ENCODE measurements around the gene C10orf53.
"Not testable (repeated sequence)": the region's sequence is repeated elsewhere in the genome, so short reads cannot be mapped to it uniquely, and the experiment has no call there.

C10orf53 gene

DNA sequence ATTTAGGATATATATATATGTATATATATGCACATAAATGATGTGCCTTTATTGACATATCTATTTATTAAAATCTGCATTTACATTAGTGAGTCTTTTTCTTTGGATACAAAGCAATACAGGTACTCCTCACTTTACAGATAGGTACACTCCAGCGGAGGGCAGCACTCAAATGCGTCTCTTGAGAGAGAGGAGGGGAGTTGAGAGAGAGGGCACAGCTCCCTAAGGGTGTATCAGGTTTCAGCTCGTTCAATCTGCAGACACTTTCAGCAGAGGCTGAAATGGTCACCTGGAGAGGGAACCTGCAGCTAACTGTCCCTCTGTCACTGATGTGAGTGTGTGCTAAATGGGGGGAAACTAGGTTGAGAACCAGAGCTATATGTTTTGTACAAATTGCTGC lies 21.5 kb downstream of the C10orf53 start:
- FAIRE-seq = no peak
- no peak for DNase-seq (ENCODE audit: insufficient read length, low spot score)
- TF ChIP-seq POU2F2 (IDR thresholded peaks at IDR 0.05; ENCODE audit: low read depth, low read length) (no peak), TAF1 (IDR thresholded peaks at IDR 0.05; ENCODE audit: low read depth, low read length) (no peak), POLR2A (IDR thresholded peaks at IDR 0.05; ENCODE audit: low read depth, low read length) (no peak), SPI1 (IDR thresholded peaks at IDR 0.05; ENCODE audit: low read depth, low read length) (no peak), POLR2AphosphoS5 (IDR thresholded peaks at IDR 0.05; ENCODE audit: low read depth, low read length) (no peak), PAX5 (IDR thresholded peaks at IDR 0.05; ENCODE audit: insufficient read depth, low read length, severe bottlenecking) (no peak)

DNA sequence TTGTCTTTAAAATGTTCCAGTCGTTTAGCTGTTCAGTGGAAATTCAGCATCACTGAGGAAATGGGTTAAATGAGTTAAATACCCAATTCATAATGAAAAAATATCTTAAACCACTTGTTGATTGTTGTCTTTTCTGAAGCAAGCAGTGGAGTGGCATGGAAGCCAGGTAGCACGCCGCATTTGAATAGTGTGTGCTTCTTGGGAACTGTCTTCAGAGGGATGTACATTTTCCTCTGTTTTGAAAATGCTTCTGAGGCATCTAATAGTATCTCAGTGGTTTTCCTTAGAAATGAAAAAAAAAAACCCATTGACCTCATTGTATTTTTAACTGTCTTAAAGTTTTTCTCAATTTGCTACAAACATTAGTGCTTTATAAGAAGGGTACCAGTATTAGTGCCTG lies 28.1 kb downstream of the C10orf53 start:
- TF ChIP-seq PAX5 (IDR thresholded peaks at IDR 0.05; ENCODE audit: insufficient read depth, low read length, severe bottlenecking) = no peak
- no peak for TF ChIP-seq POU2F2 (IDR thresholded peaks at IDR 0.05; ENCODE audit: low read depth, low read length)
- TF ChIP-seq SPI1 (IDR thresholded peaks at IDR 0.05; ENCODE audit: low read depth, low read length) = no peak
- no peak for TF ChIP-seq POLR2AphosphoS5 (IDR thresholded peaks at IDR 0.05; ENCODE audit: low read depth, low read length)
- no peak for TF ChIP-seq POLR2A (IDR thresholded peaks at IDR 0.05; ENCODE audit: low read depth, low read length)
- no peak for TF ChIP-seq TAF1 (IDR thresholded peaks at IDR 0.05; ENCODE audit: low read depth, low read length)
- FAIRE-seq (no peak), DNase-seq (ENCODE audit: insufficient read length, low spot score) (no peak)

DNA sequence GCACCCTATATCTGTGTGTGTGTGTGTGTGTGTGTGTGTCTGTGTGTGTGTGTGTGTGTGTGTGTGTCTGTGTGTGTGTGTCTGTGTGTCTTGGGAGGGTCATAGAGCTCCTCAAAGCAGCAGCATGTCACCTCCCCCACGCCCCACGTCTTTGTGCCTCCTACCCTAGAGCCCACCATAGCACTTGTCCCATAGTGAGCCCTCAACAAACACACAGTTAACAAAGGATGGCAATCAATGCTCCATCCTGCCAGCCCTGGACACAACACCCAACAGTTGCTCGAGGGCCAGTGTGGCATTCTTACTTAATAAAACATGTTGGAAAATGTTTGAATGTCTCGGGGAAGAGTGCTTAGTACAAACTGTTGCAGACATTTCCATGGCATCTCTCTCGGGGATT lies 30.5 kb downstream of the C10orf53 start:
- FAIRE-seq (no peak), DNase-seq (ENCODE audit: insufficient read length, low spot score) (no peak)
- TF ChIP-seq PAX5 (IDR thresholded peaks at IDR 0.05; ENCODE audit: insufficient read depth, low read length, severe bottlenecking) (no peak), POLR2AphosphoS5 (IDR thresholded peaks at IDR 0.05; ENCODE audit: low read depth, low read length) (no peak), SPI1 (IDR thresholded peaks at IDR 0.05; ENCODE audit: low read depth, low read length) (no peak), POLR2A (IDR thresholded peaks at IDR 0.05; ENCODE audit: low read depth, low read length) (no peak), TAF1 (IDR thresholded peaks at IDR 0.05; ENCODE audit: low read depth, low read length) (no peak), POU2F2 (IDR thresholded peaks at IDR 0.05; ENCODE audit: low read depth, low read length) (no peak)

DNA sequence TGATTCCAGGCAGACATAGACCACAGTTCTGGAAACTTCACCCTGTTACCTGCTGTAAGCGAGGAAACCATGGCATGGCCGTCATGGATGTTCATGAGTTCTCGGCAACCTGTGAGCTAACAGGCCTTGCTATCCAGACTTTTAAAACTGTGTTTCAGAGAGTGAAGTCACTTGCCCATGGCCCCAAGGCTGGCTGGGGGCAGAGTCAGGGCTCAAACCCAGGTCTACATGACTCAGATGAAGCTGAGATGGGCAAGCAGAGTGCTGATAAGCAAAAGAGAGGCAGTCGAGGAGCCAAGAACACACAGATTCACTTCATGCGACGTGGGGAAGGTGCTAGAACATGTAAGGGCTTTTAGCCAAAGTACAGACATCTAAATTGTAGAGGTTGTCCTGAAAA lies 31.5 kb downstream of the C10orf53 start:
- no peak for TF ChIP-seq POLR2AphosphoS5 (IDR thresholded peaks at IDR 0.05; ENCODE audit: low read depth, low read length)
- no peak for TF ChIP-seq POLR2A (IDR thresholded peaks at IDR 0.05; ENCODE audit: low read depth, low read length)
- TF ChIP-seq SPI1 (IDR thresholded peaks at IDR 0.05; ENCODE audit: low read depth, low read length) = no peak
- FAIRE-seq (no peak), DNase-seq (ENCODE audit: insufficient read length, low spot score) (no peak)

DNA sequence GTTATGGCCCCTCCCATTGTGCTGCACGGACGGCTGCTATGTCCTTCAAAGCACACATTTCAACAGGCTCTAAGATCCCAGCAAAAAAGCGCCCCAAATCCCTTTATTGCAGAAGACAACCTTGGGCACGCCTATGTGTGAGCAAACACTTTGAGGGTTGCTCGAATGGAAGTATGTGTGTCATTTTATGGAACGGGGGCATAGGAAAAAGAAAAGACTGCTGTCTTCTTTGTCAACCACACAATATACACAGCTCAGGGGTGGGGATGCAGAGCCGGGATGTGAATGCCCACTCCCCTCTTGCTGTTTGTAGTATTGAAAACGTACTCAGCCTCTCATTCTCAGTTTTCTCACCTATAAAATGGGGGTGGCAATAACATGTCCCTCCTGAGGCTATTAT lies 32.0 kb downstream of the C10orf53 start:
- TF ChIP-seq POLR2AphosphoS5 (IDR thresholded peaks at IDR 0.05; ENCODE audit: low read depth, low read length) = no peak
- TF ChIP-seq SPI1 (IDR thresholded peaks at IDR 0.05; ENCODE audit: low read depth, low read length) = no peak
- no peak for TF ChIP-seq TAF1 (IDR thresholded peaks at IDR 0.05; ENCODE audit: low read depth, low read length)
- no peak for TF ChIP-seq POU2F2 (IDR thresholded peaks at IDR 0.05; ENCODE audit: low read depth, low read length)
- no peak for TF ChIP-seq POLR2A (IDR thresholded peaks at IDR 0.05; ENCODE audit: low read depth, low read length)
- TF ChIP-seq PAX5 (IDR thresholded peaks at IDR 0.05; ENCODE audit: insufficient read depth, low read length, severe bottlenecking) = no peak
- FAIRE-seq (no peak), DNase-seq (ENCODE audit: insufficient read length, low spot score) (no peak)

DNA sequence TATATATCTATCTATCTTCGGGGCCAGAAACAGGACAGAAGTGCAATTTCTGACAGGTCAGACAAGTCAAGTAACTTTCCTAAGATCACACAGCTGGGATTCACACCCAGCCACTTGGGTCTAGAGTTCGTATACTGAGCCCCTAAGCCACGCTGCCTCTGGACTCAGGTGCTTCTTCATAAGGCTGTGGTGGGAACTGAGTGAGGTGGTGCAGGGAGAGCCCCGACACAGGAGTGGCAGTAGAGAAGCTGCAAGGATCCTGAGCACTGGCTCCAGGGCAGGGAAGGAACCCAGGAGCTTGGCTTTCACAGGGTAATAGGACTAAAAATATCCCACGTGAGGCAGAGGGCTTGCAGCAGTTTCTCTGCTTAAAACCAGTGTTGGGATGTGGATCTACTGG lies 33.8 kb downstream of the C10orf53 start:
- FAIRE-seq = no peak
- TF ChIP-seq PAX5 (IDR thresholded peaks at IDR 0.05; ENCODE audit: insufficient read depth, low read length, severe bottlenecking) = no peak
- TF ChIP-seq POLR2A (IDR thresholded peaks at IDR 0.05; ENCODE audit: low read depth, low read length) = no peak
- TF ChIP-seq POU2F2 (IDR thresholded peaks at IDR 0.05; ENCODE audit: low read depth, low read length) = no peak
- TF ChIP-seq POLR2AphosphoS5 (IDR thresholded peaks at IDR 0.05; ENCODE audit: low read depth, low read length) = no peak
- TF ChIP-seq TAF1 (IDR thresholded peaks at IDR 0.05; ENCODE audit: low read depth, low read length) = no peak
- no peak for DNase-seq (ENCODE audit: insufficient read length, low spot score)

DNA sequence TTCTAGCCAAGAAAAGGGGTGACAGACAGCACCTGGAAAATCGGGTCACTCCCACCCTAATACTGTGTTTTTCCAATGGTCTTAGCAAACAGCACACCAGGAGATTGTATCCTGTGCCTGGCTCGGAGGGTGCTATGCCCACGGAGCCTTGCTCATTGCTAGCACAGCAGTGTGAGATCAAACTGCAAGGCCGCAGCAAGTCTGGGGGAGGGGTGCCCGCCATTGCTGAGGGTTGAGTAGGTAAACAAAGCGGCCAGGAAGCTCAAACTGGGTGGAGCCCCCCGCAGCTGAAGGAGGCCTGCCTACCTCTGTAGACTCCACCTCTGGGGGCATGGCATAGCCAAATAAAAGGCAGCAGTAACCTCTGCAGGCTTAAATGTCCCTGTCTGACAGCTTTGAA lies 35.7 kb downstream of the C10orf53 start:
- not testable (repeated sequence) for DNase-seq (ENCODE audit: insufficient read length, low spot score); FAIRE-seq

DNA sequence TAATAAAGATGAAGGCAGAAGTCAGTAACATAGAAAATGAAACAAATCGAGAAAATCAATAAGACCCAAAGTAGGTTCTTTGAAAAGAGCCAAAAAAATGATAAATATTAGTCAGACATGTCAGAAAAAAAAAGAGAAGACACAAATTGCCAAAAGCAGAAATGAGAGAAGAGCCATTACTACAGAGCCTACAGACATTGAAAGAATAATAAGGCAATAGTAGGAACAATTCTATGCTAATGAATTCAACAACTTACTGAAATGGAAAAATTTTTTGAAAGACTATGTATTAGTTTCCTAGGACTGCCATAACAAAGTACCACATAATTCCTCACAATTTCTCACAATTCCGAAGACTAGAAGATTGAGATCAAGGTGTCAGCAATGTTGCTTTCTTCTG lies 47.1 kb downstream of the C10orf53 start:
- no peak for FAIRE-seq
- no peak for DNase-seq (ENCODE audit: insufficient read length, low spot score)
- TF ChIP-seq POLR2AphosphoS5 (IDR thresholded peaks at IDR 0.05; ENCODE audit: low read depth, low read length) (no peak), PAX5 (IDR thresholded peaks at IDR 0.05; ENCODE audit: insufficient read depth, low read length, severe bottlenecking) (no peak), TAF1 (IDR thresholded peaks at IDR 0.05; ENCODE audit: low read depth, low read length) (no peak), SPI1 (IDR thresholded peaks at IDR 0.05; ENCODE audit: low read depth, low read length) (no peak), POU2F2 (IDR thresholded peaks at IDR 0.05; ENCODE audit: low read depth, low read length) (no peak), POLR2A (IDR thresholded peaks at IDR 0.05; ENCODE audit: low read depth, low read length) (no peak)

DNA sequence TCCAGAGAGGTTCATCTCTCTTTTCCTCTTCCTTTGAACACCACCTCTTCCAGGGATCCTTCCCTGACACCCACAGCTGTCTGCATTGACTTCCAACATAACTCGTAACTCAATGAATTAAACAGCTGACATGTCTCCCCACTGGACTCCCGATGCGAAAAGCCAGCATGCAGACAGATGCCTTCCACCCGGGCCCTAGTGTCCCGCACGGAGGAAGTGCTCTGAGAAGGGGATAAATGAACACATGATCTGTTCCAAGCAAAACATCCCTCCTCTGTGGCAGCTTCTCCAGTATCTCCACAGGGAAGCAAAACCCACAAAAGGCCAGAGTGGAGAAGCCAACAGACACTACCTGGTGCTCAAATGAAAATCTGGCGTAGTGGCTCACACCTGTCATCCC lies 54.4 kb downstream of the C10orf53 start:
- TF ChIP-seq PAX5 (IDR thresholded peaks at IDR 0.05; ENCODE audit: insufficient read depth, low read length, severe bottlenecking) = no peak
- no peak for TF ChIP-seq SPI1 (IDR thresholded peaks at IDR 0.05; ENCODE audit: low read depth, low read length)
- TF ChIP-seq POU2F2 (IDR thresholded peaks at IDR 0.05; ENCODE audit: low read depth, low read length) = no peak
- TF ChIP-seq POLR2AphosphoS5 (IDR thresholded peaks at IDR 0.05; ENCODE audit: low read depth, low read length) = no peak
- no peak for TF ChIP-seq TAF1 (IDR thresholded peaks at IDR 0.05; ENCODE audit: low read depth, low read length)
- TF ChIP-seq POLR2A (IDR thresholded peaks at IDR 0.05; ENCODE audit: low read depth, low read length) = no peak
- FAIRE-seq = no peak
- no peak for DNase-seq (ENCODE audit: insufficient read length, low spot score)

DNA sequence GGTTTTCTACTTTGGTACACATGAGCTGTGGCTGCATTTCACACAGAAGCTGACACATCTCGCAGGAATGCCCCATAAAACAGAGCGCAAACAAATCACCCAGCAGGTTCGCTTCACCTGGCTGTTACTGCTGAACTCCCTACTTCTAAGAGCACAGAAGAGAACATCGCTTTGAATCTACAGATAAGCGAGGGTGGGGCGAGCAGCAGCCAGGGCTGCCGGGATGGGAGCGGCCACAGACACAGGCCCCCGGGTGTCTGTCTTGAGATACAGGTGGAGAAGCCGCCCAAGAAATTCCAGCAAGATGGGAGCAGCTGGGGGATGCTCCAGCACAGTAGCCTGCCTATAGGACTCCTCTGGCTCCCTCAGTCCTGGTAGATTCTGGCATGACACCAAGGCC lies 55.2 kb downstream of the C10orf53 start:
- DNase-seq (ENCODE audit: insufficient read length, low spot score) (no peak), FAIRE-seq (no peak)
- TF ChIP-seq POLR2AphosphoS5 (IDR thresholded peaks at IDR 0.05; ENCODE audit: low read depth, low read length) = no peak
- TF ChIP-seq PAX5 (IDR thresholded peaks at IDR 0.05; ENCODE audit: insufficient read depth, low read length, severe bottlenecking) = no peak
- no peak for TF ChIP-seq POU2F2 (IDR thresholded peaks at IDR 0.05; ENCODE audit: low read depth, low read length)
- no peak for TF ChIP-seq POLR2A (IDR thresholded peaks at IDR 0.05; ENCODE audit: low read depth, low read length)
- no peak for TF ChIP-seq SPI1 (IDR thresholded peaks at IDR 0.05; ENCODE audit: low read depth, low read length)
- no peak for TF ChIP-seq TAF1 (IDR thresholded peaks at IDR 0.05; ENCODE audit: low read depth, low read length)
